ENCODE data around the gene HPCAL1.
A peak's percentile ranks its signal among the peaks of the same experiment; 100 is the strongest.
"Not testable (repeated sequence)": the region's sequence is repeated elsewhere in the genome, so short reads cannot be mapped to it uniquely, and the experiment has no call there.

HPCAL1 gene

GRCh38 chr2:10285556-10286198, 17.0 kb upstream of the HPCAL1 start:
- Histone ChIP-seq H3K9me3 (replicated peaks in 1 of 11) (no peaks in the 10 kb centered on the region), H3K27me3 (no peaks in the 10 kb centered on the region), H3K27ac (peak overlapping the region; percentile 33 to 73 (median 58); a peak in 20 of 22 replicates), H3K4me1 (peaks cover 53 to 95% (median 65%) of the 10 kb centered on the region in 10 experiments), H3K36me3 (no peaks in the 10 kb centered on the region), H3K9ac (peak overlapping the region; percentile 4 to 61 (median 27); a peak in 12 of 22 replicates), H3K4me2 (peak overlapping the region; percentile 76 to 95 (median 91)), H3K4me3 (peak overlapping the region in 1 of 10 experiments; percentile 2; a peak in 1 of 20 replicates), H4K20me1 (peaks cover 0 to 4% (median 0%) of the 10 kb centered on the region in 11 experiments; a peak in 1 of 22 replicates)
- TF ChIP-seq Cebpa-rat (IDR thresholded peaks at IDR 0.05), result no peak

GRCh38 chr2:10286216-10287037, 16.3 kb upstream of the HPCAL1 start:
- peak overlapping the region in 10 of 11 experiments; percentile 43 to 73 (median 58); a peak in 20 of 22 replicates for H3K27ac ChIP-seq
- peak overlapping the region; percentile 76 to 95 (median 91) for H3K4me2 ChIP-seq
- no peaks in the 10 kb centered on the region for H3K9me3 ChIP-seq (replicated peaks in 1 of 11)
- no peak for TF ChIP-seq Cebpa-rat (IDR thresholded peaks at IDR 0.05)
- H3K36me3 ChIP-seq, result no peaks in the 10 kb centered on the region
- H4K20me1 ChIP-seq, result peaks cover 0 to 4% (median 0%) of the 10 kb centered on the region in 11 experiments; a peak in 1 of 22 replicates
- H3K9ac ChIP-seq, result peak overlapping the region; percentile 4 to 61 (median 27); a peak in 12 of 22 replicates
- peaks cover 53 to 92% (median 65%) of the 10 kb centered on the region in 10 experiments for H3K4me1 ChIP-seq
- peak overlapping the region in 1 of 10 experiments; percentile 12; a peak in 1 of 20 replicates for H3K4me3 ChIP-seq
- H3K27me3 ChIP-seq, result no peaks in the 10 kb centered on the region

- no peaks in the 10 kb centered on the region for H3K9me3 ChIP-seq (replicated peaks in 1 of 11)
- H3K27ac ChIP-seq, result no peak overlapping the region
- H3K4me3 ChIP-seq, result no peak overlapping the region
- H4K20me1 ChIP-seq, result peaks cover 0 to 4% (median 0%) of the 10 kb centered on the region in 11 experiments; a peak in 1 of 22 replicates
- no peaks in the 10 kb centered on the region for H3K36me3 ChIP-seq
- no peak overlapping the region for H3K9ac ChIP-seq
- TF ChIP-seq Cebpa-rat (IDR thresholded peaks at IDR 0.05), result no peak
- H3K4me2 ChIP-seq, result peak overlapping the region in 6 of 11 experiments; percentile 7 to 95 (median 90); a peak in 7 of 22 replicates
- H3K4me1 ChIP-seq, result peaks cover 42 to 79% (median 55%) of the 10 kb centered on the region in 10 experiments
- H3K27me3 ChIP-seq, result no peaks in the 10 kb centered on the region
These were observed 14.9 kb upstream of the HPCAL1 start for GRCh38 chr2:10287761-10288160.

- Histone ChIP-seq H3K9ac (no peak overlapping the region), H3K9me3 (replicated peaks in 1 of 11) (peaks cover 0 to 6% (median 3%) of the 10 kb centered on the region in 11 experiments; a peak in 13 of 22 replicates), H3K4me1 (peaks cover 35 to 71% (median 46%) of the 10 kb centered on the region in 10 experiments), H3K27me3 (no peaks in the 10 kb centered on the region), H3K27ac (no peak overlapping the region), H3K36me3 (no peaks in the 10 kb centered on the region), H3K4me2 (peak overlapping the region in 3 of 11 experiments; percentile 11 to 36 (median 26); a peak in 3 of 22 replicates), H3K4me3 (no peak overlapping the region), H4K20me1 (peaks cover 0 to 4% (median 0%) of the 10 kb centered on the region in 11 experiments; a peak in 1 of 22 replicates)
- no peak for TF ChIP-seq Cebpa-rat (IDR thresholded peaks at IDR 0.05)
These were observed 14.1 kb upstream of the HPCAL1 start for GRCh38 chr2:10288606-10289005.

GRCh38 chr2:10289352-10289751, 13.4 kb upstream of the HPCAL1 start:
- peaks cover 6 to 13% (median 11%) of the 10 kb centered on the region in 11 experiments for H3K9me3 ChIP-seq (replicated peaks in 1 of 11)
- H3K9ac ChIP-seq, result no peak overlapping the region
- H3K27ac ChIP-seq, result no peak overlapping the region
- peaks cover 0 to 4% (median 0%) of the 10 kb centered on the region in 11 experiments; a peak in 1 of 22 replicates for H4K20me1 ChIP-seq
- peaks cover 27 to 63% (median 39%) of the 10 kb centered on the region in 10 experiments for H3K4me1 ChIP-seq
- H3K27me3 ChIP-seq, result no peaks in the 10 kb centered on the region
- peak overlapping the region in 2 of 11 experiments; percentile 25 to 36; a peak in 2 of 22 replicates for H3K4me2 ChIP-seq
- H3K4me3 ChIP-seq, result no peak overlapping the region
- no peak for TF ChIP-seq Cebpa-rat (IDR thresholded peaks at IDR 0.05)
- no peaks in the 10 kb centered on the region for H3K36me3 ChIP-seq

- Histone ChIP-seq H3K4me2 (peak overlapping the region in 4 of 11 experiments; percentile 5 to 36 (median 22); a peak in 6 of 22 replicates), H4K20me1 (peaks cover 0 to 4% (median 0%) of the 10 kb centered on the region in 11 experiments; a peak in 1 of 22 replicates), H3K4me3 (no peak overlapping the region), H3K4me1 (peaks cover 22 to 58% (median 33%) of the 10 kb centered on the region in 10 experiments), H3K9me3 (replicated peaks in 1 of 11) (peaks cover 11 to 18% (median 16%) of the 10 kb centered on the region in 11 experiments), H3K27me3 (no peaks in the 10 kb centered on the region), H3K27ac (no peak overlapping the region), H3K36me3 (no peaks in the 10 kb centered on the region), H3K9ac (no peak overlapping the region)
- no peak for TF ChIP-seq Cebpa-rat (IDR thresholded peaks at IDR 0.05)
These were observed 12.8 kb upstream of the HPCAL1 start for GRCh38 chr2:10289891-10290290.

- H3K9ac ChIP-seq, H3K36me3 ChIP-seq, H4K20me1 ChIP-seq, H3K27me3 ChIP-seq, H3K4me3 ChIP-seq, H3K4me2 ChIP-seq, H3K27ac ChIP-seq: not testable (repeated sequence)
- Histone ChIP-seq H3K4me1 (peaks cover 7 to 55% (median 20%) of the 10 kb centered on the region in 10 experiments), H3K9me3 (replicated peaks in 1 of 11) (peaks cover 12 to 29% (median 20%) of the 10 kb centered on the region in 11 experiments)
These were observed 11.3 kb upstream of the HPCAL1 start for GRCh38 chr2:10291376-10291775.

- Histone ChIP-seq H3K27ac (no peak overlapping the region), H3K4me2 (no peak overlapping the region), H3K36me3 (no peaks in the 10 kb centered on the region), H3K9ac (no peak overlapping the region), H3K4me1 (peaks cover 5 to 55% (median 20%) of the 10 kb centered on the region in 10 experiments), H3K9me3 (replicated peaks in 1 of 11) (peaks cover 12 to 29% (median 20%) of the 10 kb centered on the region in 11 experiments), H3K27me3 (no peaks in the 10 kb centered on the region), H3K4me3 (no peak overlapping the region), H4K20me1 (no peaks in the 10 kb centered on the region)
- no peak for TF ChIP-seq Cebpa-rat (IDR thresholded peaks at IDR 0.05)
These were observed 10.7 kb upstream of the HPCAL1 start for GRCh38 chr2:10292033-10292432.

- H3K27ac ChIP-seq, result no peak overlapping the region
- no peak overlapping the region for H3K9ac ChIP-seq
- H3K36me3 ChIP-seq, result no peaks in the 10 kb centered on the region
- H3K4me3 ChIP-seq, result no peak overlapping the region
- no peaks in the 10 kb centered on the region for H3K27me3 ChIP-seq
- H3K9me3 ChIP-seq (replicated peaks in 1 of 11), result peaks cover 12 to 29% (median 20%) of the 10 kb centered on the region in 11 experiments
- H3K4me1 ChIP-seq, result peaks cover 19 to 56% (median 30%) of the 10 kb centered on the region in 10 experiments
- no peaks in the 10 kb centered on the region for H4K20me1 ChIP-seq
- no peak overlapping the region for H3K4me2 ChIP-seq
- no peak for TF ChIP-seq Cebpa-rat (IDR thresholded peaks at IDR 0.05)
These were observed 9.1 kb upstream of the HPCAL1 start for GRCh38 chr2:10293603-10294002.

Data from BLaER1 treated with 17β-estradiol and CSF1 and Interleukin-3, amounts not matched to agents 10 nM and 100 nM (cell line).